Measurements from ENCODE around the gene ETFRF1. TPM values are rescaled to one million over a fixed set of nuclear protein-coding genes. Genes with fewer than 3 reads are reported as not detected.

Gene ETFRF1
- total RNA-seq, 1 donor from 2014 or later, result 17.9 TPM

- no peak for DNase-seq (ENCODE audit: extremely low spot score, unreplicated experiment)
- Mint-ChIP-seq H3K4me3 (ENCODE audit: unreplicated experiment) (no peak overlapping the region), H3K36me3 (ENCODE audit: unreplicated experiment) (peaks cover 9% of the 10 kb centered on the region), H3K9me3 (ENCODE audit: unreplicated experiment) (no peaks in the 10 kb centered on the region), H3K27ac (ENCODE audit: unreplicated experiment) (no peak overlapping the region), H3K4me1 (ENCODE audit: unreplicated experiment) (no peaks in the 10 kb centered on the region), H3K27me3 (ENCODE audit: unreplicated experiment) (no peaks in the 10 kb centered on the region)
- TF ChIP-seq CTCF (IDR thresholded peaks at IDR 0.05), result no peak
Measured at GRCh38 chr12:25207846-25208245, 12.8 kb downstream of the ETFRF1 start.

- Mint-ChIP-seq H3K36me3 (ENCODE audit: unreplicated experiment) (peaks cover 9% of the 10 kb centered on the region), H3K4me1 (ENCODE audit: unreplicated experiment) (no peaks in the 10 kb centered on the region), H3K27me3 (ENCODE audit: unreplicated experiment) (no peaks in the 10 kb centered on the region), H3K27ac (ENCODE audit: unreplicated experiment) (peak overlapping the region; percentile 42), H3K4me3 (ENCODE audit: unreplicated experiment) (no peak overlapping the region), H3K9me3 (ENCODE audit: unreplicated experiment) (no peaks in the 10 kb centered on the region)
- DNase-seq (ENCODE audit: extremely low spot score, unreplicated experiment), result no peak
- no peak for TF ChIP-seq CTCF (IDR thresholded peaks at IDR 0.05)
Measured at GRCh38 chr12:25208554-25208953, 13.5 kb downstream of the ETFRF1 start.

- H3K4me3 Mint-ChIP-seq (ENCODE audit: unreplicated experiment), result no peak overlapping the region
- H3K36me3 Mint-ChIP-seq (ENCODE audit: unreplicated experiment), result peaks cover 10% of the 10 kb centered on the region
- H3K4me1 Mint-ChIP-seq (ENCODE audit: unreplicated experiment), result no peaks in the 10 kb centered on the region
- H3K27me3 Mint-ChIP-seq (ENCODE audit: unreplicated experiment), result no peaks in the 10 kb centered on the region
- no peaks in the 10 kb centered on the region for H3K9me3 Mint-ChIP-seq (ENCODE audit: unreplicated experiment)
- no peak for TF ChIP-seq CTCF (IDR thresholded peaks at IDR 0.05)
- no peak overlapping the region for H3K27ac Mint-ChIP-seq (ENCODE audit: unreplicated experiment)
- DNase-seq (ENCODE audit: extremely low spot score, unreplicated experiment), result no peak
Measured at GRCh38 chr12:25213338-25213737, 18.3 kb downstream of the ETFRF1 start.

GRCh38 chr12:25236190-25236589 is 41.2 kb downstream of the ETFRF1 start:
- no peak for TF ChIP-seq CTCF (IDR thresholded peaks at IDR 0.05)
- no peak for DNase-seq (ENCODE audit: extremely low spot score, unreplicated experiment)
- no peaks in the 10 kb centered on the region for H3K27me3 Mint-ChIP-seq (ENCODE audit: unreplicated experiment)
- peak overlapping the region; percentile 39 for H3K27ac Mint-ChIP-seq (ENCODE audit: unreplicated experiment)
- H3K4me3 Mint-ChIP-seq (ENCODE audit: unreplicated experiment), result no peak overlapping the region
- H3K4me1 Mint-ChIP-seq (ENCODE audit: unreplicated experiment), result peaks cover 19% of the 10 kb centered on the region
- no peaks in the 10 kb centered on the region for H3K9me3 Mint-ChIP-seq (ENCODE audit: unreplicated experiment)
- peaks cover 30% of the 10 kb centered on the region for H3K36me3 Mint-ChIP-seq (ENCODE audit: unreplicated experiment)

- no peaks in the 10 kb centered on the region for H3K27me3 Mint-ChIP-seq (ENCODE audit: unreplicated experiment)
- H3K36me3 Mint-ChIP-seq (ENCODE audit: unreplicated experiment), result peaks cover 30% of the 10 kb centered on the region
- no peak overlapping the region for H3K4me3 Mint-ChIP-seq (ENCODE audit: unreplicated experiment)
- peaks cover 19% of the 10 kb centered on the region for H3K4me1 Mint-ChIP-seq (ENCODE audit: unreplicated experiment)
- DNase-seq (ENCODE audit: extremely low spot score, unreplicated experiment), result no peak
- H3K27ac Mint-ChIP-seq (ENCODE audit: unreplicated experiment), result peak overlapping the region; percentile 39
- TF ChIP-seq CTCF (IDR thresholded peaks at IDR 0.05), result no peak
- H3K9me3 Mint-ChIP-seq (ENCODE audit: unreplicated experiment), result no peaks in the 10 kb centered on the region
Measured at GRCh38 chr12:25236626-25237025, 41.6 kb downstream of the ETFRF1 start.

All from osteocyte (in vitro differentiated cells).